Activated CD8-positive, alpha-beta T cell treated with anti-CD3 and anti-CD28 coated beads for 36 hours (primary cell): Measurements from ENCODE around the gene PRKAA2. TPM values are rescaled to one million over a fixed set of nuclear protein-coding genes. Genes with fewer than 3 reads are reported as not detected.

Experiments used
- ATAC-seq: fragments of 200-7000 bp; cut with Tn5 transposase; one replicate; pipeline ENCODE4 v1.10.0; 2021; ENCODE audit warnings: mild to moderate bottlenecking, moderate library complexity
- CTCF ChIA-PET: fragments of 350-600 bp; sonication (Branson Sonifier 250); formaldehyde crosslinking; loops from one replicate; lab custom pipeline; 2021; ENCODE audit warnings: antibody characterized with exemption; lab: Charles Lee
- POLR2A ChIA-PET: fragments of 350-600 bp; sonication (Branson Sonifier 250); formaldehyde crosslinking; loops from one replicate; lab custom pipeline; 2021; ENCODE audit warnings: antibody characterized with exemption; lab: Charles Lee
- DNase-seq: peaks from one replicate; pipeline ENCODE4 v3.0.0-alpha.2; 2020
- H3K27ac Mint-ChIP-seq: one replicate; pipeline ENCODE4 v1.8.0; 2021; ENCODE audit warnings: mild to moderate bottlenecking, mixed read lengths
- H3K27me3 Mint-ChIP-seq: one replicate; pipeline ENCODE4 v1.8.0; 2021; ENCODE audit warnings: mixed read lengths
- H3K36me3 Mint-ChIP-seq: one replicate; pipeline ENCODE4 v1.8.0; 2021; ENCODE audit warnings: low read depth, mixed read lengths
- H3K4me1 Mint-ChIP-seq: one replicate; pipeline ENCODE4 v1.8.0; 2021; ENCODE audit warnings: low read depth, mixed read lengths
- H3K4me3 Mint-ChIP-seq: one replicate; pipeline ENCODE4 v1.8.0; 2021; ENCODE audit warnings: mild to moderate bottlenecking, moderate library complexity, mixed read lengths
- H3K9me3 Mint-ChIP-seq: one replicate; pipeline ENCODE4 v1.8.0; 2021; ENCODE audit warnings: mixed read lengths
- intact Hi-C: fragments of 100-400 bp; cut with micrococcal nuclease; formaldehyde crosslinking; loops from one replicate; pipeline ENCODE4 v1.10.0; 2022
- total RNA-seq, 2 experiments: library from RNA; stranded (reverse); gene quantifications; one replicate each; pipeline ENCODE4 v1.2.3, GENCODE V29; 2021
- TF ChIP-seq, protein P1 (sequence below): fragments of 200-600 bp; IDR thresholded peaks from one replicate; pipeline ENCODE4 v1.8.0; 2022; ENCODE audit warnings: antibody characterized with exemption, mild to moderate bottlenecking

Gene PRKAA2
- total RNA-seq, 2 experiments from 2014 or later: not detected

DNA sequence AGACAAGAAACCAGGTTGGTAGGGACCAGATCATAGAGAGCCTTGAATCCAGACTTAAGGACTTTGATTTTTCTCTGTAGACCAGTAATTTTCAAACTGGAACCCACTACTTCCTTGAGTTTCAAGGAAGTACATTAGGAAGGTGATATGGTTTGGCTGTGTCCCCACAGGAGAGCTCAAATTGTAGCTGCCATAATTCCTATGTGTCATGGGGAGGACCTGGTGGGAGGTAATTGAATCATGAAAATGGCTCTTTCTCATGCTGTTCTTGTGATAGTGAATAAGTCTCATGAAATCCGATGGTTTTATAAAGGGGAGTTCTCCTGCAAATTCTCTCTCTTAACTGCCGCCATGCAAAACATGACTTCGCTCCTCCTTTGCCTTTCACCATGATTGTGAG, 10.1 kb upstream of the PRKAA2 start:
- no peak for ATAC-seq
- POLR2A ChIA-PET: no interaction called here

GRCh38 chr1:56638248-56638647, 6.9 kb upstream of the PRKAA2 start:
- intact Hi-C loops: no loop called here
- ChIA-PET POLR2A (no interaction called here), CTCF (no interaction called here)
- Mint-ChIP-seq H3K36me3 (no peaks in the 10 kb centered on the region), H3K4me3 (no peak overlapping the region), H3K4me1 (no peaks in the 10 kb centered on the region), H3K9me3 (no peaks in the 10 kb centered on the region), H3K27ac (no peak overlapping the region), H3K27me3 (peaks cover 9% of the 10 kb centered on the region)
- ATAC-seq (no peak), DNase-seq (no peak)
- TF ChIP-seq, protein P1, sequence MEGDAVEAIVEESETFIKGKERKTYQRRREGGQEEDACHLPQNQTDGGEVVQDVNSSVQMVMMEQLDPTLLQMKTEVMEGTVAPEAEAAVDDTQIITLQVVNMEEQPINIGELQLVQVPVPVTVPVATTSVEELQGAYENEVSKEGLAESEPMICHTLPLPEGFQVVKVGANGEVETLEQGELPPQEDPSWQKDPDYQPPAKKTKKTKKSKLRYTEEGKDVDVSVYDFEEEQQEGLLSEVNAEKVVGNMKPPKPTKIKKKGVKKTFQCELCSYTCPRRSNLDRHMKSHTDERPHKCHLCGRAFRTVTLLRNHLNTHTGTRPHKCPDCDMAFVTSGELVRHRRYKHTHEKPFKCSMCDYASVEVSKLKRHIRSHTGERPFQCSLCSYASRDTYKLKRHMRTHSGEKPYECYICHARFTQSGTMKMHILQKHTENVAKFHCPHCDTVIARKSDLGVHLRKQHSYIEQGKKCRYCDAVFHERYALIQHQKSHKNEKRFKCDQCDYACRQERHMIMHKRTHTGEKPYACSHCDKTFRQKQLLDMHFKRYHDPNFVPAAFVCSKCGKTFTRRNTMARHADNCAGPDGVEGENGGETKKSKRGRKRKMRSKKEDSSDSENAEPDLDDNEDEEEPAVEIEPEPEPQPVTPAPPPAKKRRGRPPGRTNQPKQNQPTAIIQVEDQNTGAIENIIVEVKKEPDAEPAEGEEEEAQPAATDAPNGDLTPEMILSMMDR: no peak

More for the DNA sequence above, 10.1 kb upstream of the PRKAA2 start:
- Mint-ChIP-seq H3K4me1 (no peaks in the 10 kb centered on the region), H3K4me3 (no peak overlapping the region), H3K27me3 (peaks cover 5% of the 10 kb centered on the region), H3K27ac (no peak overlapping the region), H3K9me3 (no peaks in the 10 kb centered on the region), H3K36me3 (no peaks in the 10 kb centered on the region)
- intact Hi-C loops: no loop called here
- TF ChIP-seq, protein P1: no peak
- CTCF ChIA-PET: no interaction called here
- DNase-seq: no peak

DNA sequence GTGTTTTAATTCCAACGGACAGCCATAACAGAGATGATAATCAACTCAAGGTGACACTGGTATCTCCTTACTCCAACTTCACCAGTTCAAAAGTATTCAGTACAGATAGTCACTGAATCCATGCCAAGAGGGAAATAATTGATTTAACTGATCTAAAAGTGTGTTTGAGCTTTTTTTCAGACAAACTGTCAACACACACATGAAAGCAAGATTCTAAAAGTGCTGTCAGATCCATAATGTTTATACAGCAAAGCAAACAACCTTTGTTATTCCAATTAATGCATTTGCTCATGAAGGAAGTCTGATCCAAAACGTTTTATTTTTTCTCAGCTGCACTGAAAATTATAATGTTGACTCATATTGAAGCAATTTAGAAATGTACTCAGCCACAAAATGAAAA, 5.9 kb upstream of the PRKAA2 start:
- H3K4me3 Mint-ChIP-seq: no peak overlapping the region
- H3K4me1 Mint-ChIP-seq: peaks cover under 1% of the 10 kb centered on the region
- DNase-seq: no peak
- intact Hi-C loops: no loop called here
- no peak overlapping the region for H3K27ac Mint-ChIP-seq
- no peak for ATAC-seq
- no peaks in the 10 kb centered on the region for H3K36me3 Mint-ChIP-seq
- H3K27me3 Mint-ChIP-seq: peaks cover 13% of the 10 kb centered on the region
- ChIA-PET POLR2A (no interaction called here), CTCF (no interaction called here)
- TF ChIP-seq, protein P1: no peak
- no peaks in the 10 kb centered on the region for H3K9me3 Mint-ChIP-seq

- ATAC-seq (no peak), DNase-seq (no peak)
- intact Hi-C loops: no loop called here
- CTCF ChIA-PET: no interaction called here
- H3K4me1 Mint-ChIP-seq: peaks cover 6% of the 10 kb centered on the region
- H3K9me3 Mint-ChIP-seq: no peaks in the 10 kb centered on the region
- H3K27ac Mint-ChIP-seq: no peak overlapping the region
- H3K27me3 Mint-ChIP-seq: peaks cover 36% of the 10 kb centered on the region
- POLR2A ChIA-PET: no interaction called here
- H3K36me3 Mint-ChIP-seq: no peaks in the 10 kb centered on the region
- TF ChIP-seq, protein P1: no peak
- no peak overlapping the region for H3K4me3 Mint-ChIP-seq
Observed at GRCh38 chr1:56643661-56644060, 1.5 kb upstream of the PRKAA2 start.

DNA sequence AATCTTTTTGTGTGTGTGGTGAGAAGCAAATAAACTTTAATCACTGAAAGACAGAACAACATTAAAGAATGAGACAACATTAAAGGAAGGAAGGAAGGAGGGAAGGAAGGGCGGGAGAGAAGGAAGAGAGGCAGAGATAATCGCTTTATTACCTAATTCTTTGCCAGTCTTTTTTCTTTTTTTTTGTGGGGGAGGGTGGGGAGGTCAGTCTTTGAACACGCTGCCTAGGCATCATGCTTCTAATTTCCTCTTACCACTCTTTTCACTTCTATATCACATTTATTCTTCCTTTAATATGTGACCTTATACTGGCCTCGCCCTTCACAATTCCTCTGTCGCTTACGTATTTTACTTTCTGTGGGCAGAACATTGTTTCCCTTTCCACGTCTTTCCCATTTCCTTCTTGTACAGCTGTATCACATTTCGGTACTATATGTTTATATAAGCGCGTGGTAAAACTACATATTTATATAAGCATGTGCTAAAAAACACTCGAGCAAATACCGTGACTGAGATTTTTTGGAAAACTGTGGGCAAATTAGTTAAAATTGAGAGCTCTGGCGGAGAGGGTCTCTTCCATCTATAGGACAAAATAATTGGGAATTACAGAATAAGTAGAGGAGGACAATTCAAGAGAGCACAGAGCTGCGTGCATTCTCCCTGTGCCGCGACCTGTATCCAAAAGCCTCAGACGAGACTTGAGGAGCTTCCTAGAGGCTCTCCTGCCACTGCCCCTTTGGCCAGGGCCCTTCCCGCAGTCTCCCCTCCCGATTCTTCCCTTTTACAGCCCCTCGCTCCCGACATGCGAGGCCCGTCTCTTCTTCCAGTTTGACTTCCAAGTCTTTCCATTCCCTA, 823 bp upstream of the PRKAA2 start:
- ATAC-seq (no peak), DNase-seq (no peak)
- intact Hi-C loops: no loop called here
- peaks cover 6% of the 10 kb centered on the region for H3K4me1 Mint-ChIP-seq
- ChIA-PET CTCF (no interaction called here), POLR2A (no interaction called here)
- peaks cover 38% of the 10 kb centered on the region for H3K27me3 Mint-ChIP-seq
- H3K27ac Mint-ChIP-seq: no peak overlapping the region
- peak overlapping the region; percentile 19 for H3K4me3 Mint-ChIP-seq
- TF ChIP-seq, protein P1: no peak
- H3K36me3 Mint-ChIP-seq: no peaks in the 10 kb centered on the region
- no peaks in the 10 kb centered on the region for H3K9me3 Mint-ChIP-seq
